Fibroblast of pulmonary artery (primary cell): ENCODE data around the gene MTMR8.

Experiments used
- DNase-seq: peaks from one replicate; pipeline ENCODE4 v3.0.0-alpha.2; 2010; ENCODE audit warnings: low read depth
- H3K4me3 ChIP-seq: replicated peaks from 2 replicates; pipeline ENCODE4 v1.5.1; 2011; ENCODE audit warnings: low read depth, mild to moderate bottlenecking, control low read depth, low read length, moderate library complexity
- TF ChIP-seq, protein P1 (sequence below): IDR thresholded peaks from 2 replicates; pipeline ENCODE4 v1.5.1; 2011; ENCODE audit warnings: mild to moderate bottlenecking, control low read depth, low read length, inconsistent platforms; ENCODE audit errors: missing control alignments

MTMR8 gene

DNA sequence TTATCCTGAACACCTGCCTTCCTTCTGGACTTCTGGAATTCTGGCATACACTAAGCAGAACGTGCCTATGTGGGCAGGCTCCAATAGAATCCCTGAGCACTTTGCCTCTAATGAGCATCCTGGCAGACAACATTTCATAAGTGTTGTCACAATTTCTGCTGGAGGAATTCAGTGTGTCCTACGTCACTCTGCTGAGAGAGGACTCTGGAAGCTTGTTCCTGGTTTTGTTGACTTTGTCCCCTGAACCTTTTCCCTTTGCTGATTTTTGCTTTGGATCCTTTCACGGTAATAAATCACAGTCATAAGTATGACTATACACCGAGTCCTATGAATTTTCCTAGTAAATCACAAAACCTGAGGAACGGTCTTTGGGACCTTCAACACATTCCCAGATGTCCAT lies 43.2 kb downstream of the MTMR8 start:
- TF ChIP-seq, protein P1, sequence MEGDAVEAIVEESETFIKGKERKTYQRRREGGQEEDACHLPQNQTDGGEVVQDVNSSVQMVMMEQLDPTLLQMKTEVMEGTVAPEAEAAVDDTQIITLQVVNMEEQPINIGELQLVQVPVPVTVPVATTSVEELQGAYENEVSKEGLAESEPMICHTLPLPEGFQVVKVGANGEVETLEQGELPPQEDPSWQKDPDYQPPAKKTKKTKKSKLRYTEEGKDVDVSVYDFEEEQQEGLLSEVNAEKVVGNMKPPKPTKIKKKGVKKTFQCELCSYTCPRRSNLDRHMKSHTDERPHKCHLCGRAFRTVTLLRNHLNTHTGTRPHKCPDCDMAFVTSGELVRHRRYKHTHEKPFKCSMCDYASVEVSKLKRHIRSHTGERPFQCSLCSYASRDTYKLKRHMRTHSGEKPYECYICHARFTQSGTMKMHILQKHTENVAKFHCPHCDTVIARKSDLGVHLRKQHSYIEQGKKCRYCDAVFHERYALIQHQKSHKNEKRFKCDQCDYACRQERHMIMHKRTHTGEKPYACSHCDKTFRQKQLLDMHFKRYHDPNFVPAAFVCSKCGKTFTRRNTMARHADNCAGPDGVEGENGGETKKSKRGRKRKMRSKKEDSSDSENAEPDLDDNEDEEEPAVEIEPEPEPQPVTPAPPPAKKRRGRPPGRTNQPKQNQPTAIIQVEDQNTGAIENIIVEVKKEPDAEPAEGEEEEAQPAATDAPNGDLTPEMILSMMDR = no peak
- no peak for DNase-seq
- no peak overlapping the region for H3K4me3 ChIP-seq

DNA sequence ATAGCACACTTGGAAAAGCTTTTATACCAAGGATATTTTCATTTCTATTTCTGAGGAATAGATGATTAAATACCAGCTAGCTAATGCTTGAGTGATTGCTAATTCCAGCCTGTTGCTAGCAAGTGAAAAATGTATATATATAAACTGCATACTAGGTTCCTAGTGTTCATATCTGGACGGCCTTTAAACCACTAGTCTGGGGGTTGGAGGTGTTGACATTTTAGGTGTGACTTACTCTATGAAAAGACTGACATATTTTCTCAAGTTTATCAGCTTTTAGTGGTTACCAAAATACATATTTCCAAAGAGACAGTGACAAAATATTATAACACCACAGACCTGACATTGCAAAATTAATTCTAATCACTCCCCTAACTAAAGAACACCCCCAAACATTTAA lies 44.7 kb downstream of the MTMR8 start:
- H3K4me3 ChIP-seq = no peak overlapping the region
- no peak for DNase-seq
- TF ChIP-seq, protein P1 = no peak

DNA sequence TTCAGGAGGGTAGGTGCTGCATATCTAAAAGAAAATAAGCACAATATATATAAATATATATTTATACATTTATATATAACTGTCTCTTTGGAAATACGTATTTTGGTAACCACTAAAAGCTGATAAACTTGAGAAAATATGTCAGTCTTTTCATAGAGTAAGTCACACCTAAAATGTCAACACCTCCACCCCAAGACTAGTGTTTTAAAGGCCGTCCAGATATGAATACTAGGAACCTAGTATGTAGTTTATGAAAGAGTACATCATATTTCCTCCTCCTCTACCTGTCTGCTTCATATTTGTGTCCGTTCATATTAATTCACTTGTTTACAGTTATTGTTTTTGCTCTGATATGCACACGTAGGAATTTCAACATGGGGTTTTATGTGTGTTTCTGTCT lies 45.2 kb downstream of the MTMR8 start:
- TF ChIP-seq, protein P1 = no peak
- no peak overlapping the region for H3K4me3 ChIP-seq
- no peak for DNase-seq

DNA sequence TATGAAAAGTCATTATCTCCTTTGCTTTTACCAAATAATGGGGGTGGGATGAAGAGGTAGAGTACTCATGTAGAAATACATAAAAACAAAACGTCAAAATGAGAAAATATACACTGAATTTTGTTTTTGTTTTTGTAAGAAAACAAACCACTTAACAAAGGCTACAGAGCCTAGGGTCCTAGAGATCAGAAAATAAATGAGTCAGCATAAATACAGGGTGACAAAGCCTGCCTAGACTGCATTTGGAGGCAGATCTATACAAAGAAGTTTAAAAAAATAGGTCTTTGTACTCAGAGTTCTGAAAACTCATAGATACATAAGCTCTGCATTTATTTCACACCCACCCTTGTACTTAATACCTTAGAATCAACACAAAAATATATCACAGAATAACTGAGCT lies 52.4 kb downstream of the MTMR8 start:
- DNase-seq = no peak
- H3K4me3 ChIP-seq = no peak overlapping the region
- TF ChIP-seq, protein P1 = no peak

DNA sequence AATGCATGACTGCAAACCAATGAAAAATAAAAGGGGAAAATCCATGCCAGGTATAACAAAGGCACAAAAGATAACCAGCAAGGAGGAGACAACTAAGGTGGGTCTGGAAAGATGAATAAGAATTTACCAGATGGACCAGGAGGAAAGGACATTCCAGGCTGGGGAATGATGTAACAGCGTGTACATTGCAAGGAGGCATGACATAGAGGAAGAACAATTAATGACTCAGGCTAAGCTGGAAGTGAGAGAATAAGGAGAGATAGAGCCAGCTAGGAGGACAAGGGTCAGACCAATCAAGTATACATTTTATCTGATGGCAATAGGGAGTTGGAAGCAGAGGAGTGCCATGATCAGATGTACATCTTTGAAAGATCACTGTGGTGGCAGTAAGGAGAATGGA lies 57.0 kb downstream of the MTMR8 start:
- no peak for DNase-seq
- TF ChIP-seq, protein P1 = no peak
- no peak overlapping the region for H3K4me3 ChIP-seq

DNA sequence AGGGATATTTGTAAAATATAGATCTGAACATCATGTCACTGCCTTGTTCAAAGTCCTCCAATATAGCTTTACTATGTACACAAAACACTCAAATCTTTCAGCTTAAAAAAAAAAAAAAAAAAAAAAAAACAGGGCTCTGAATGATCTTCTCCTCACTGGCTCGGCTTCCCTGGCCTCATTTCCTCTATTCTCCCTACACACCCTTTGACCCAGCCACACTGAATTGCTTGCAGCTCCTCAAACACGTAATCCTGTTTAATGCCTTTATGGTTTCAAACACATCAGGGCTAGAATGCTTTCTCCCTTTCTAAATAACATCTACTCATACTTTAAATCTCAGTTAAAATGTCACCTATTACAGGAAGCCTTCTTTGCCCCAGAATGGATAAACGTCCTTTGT lies 60.8 kb downstream of the MTMR8 start:
- TF ChIP-seq, protein P1 = no peak
- H3K4me3 ChIP-seq = no peak overlapping the region
- DNase-seq = no peak

DNA sequence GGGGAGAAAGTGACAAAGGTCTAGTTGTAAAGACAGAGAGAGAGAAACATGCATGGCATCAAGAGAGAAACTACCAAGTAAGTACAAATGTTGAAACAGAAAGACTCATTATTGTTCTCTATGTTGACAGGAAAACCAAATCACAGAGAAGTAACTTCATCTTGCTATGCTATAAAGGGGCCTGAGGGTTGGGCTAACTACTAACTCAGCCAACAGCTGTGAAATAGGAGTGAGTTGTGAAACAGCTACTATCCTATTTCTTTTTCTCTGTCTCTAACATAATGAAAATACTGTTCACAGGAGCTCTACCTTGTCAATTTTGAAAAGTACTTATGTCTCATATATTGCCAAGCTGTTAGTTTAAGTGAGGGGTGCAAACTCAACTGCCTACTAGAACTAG lies 65.0 kb downstream of the MTMR8 start:
- H3K4me3 ChIP-seq = no peak overlapping the region
- TF ChIP-seq, protein P1 = no peak
- DNase-seq = no peak
